Natural killer cell (primary cell): Measurements from ENCODE around the gene MAP2K7. TPM values are rescaled to one million over a fixed set of nuclear protein-coding genes. Genes with fewer than 3 reads are reported as not detected.
A peak's percentile ranks its signal among the peaks of the same experiment; 100 is the strongest.

ENCODE experiments used
- ATAC-seq, 3 donors: fragments of 150-1000 bp in 2 of 3; fragments of 200-7000 bp in 1 of 3; cut with Tn5 transposase; 1 replicate in 1 of 3; 2 replicates in 2 of 3; pipeline ENCODE4 v1.10.0; 2021; ENCODE audit warnings: mild to moderate bottlenecking in 2 of 3, moderate library complexity in 2 of 3
- DNase-seq, 2 donors: peaks; one replicate each; pipeline versions ENCODE4 v3.0.0 to v3.0.0-alpha.2; 2013 to 2021; ENCODE audit warnings: mixed read lengths in 1 of 2
- H3K27ac ChIP-seq: one replicate; pipeline ENCODE4 v1.5.1; 2013; ENCODE audit warnings: mild to moderate bottlenecking, low read length
- H3K27me3 ChIP-seq: one replicate; pipeline ENCODE4 v1.6.1; 2013; ENCODE audit warnings: low read length; ENCODE audit not compliant: control insufficient read depth, insufficient read depth
- H3K36me3 ChIP-seq: one replicate; pipeline ENCODE4 v1.6.1; 2013; ENCODE audit warnings: low read length; ENCODE audit not compliant: control insufficient read depth, insufficient read depth
- H3K4me1 ChIP-seq: one replicate; pipeline ENCODE4 v1.6.1; 2013; ENCODE audit warnings: low read length; ENCODE audit not compliant: control insufficient read depth, insufficient read depth
- H3K4me3 ChIP-seq: one replicate; pipeline ENCODE4 v1.5.1; 2013; ENCODE audit warnings: low read length
- H3K9me3 ChIP-seq: one replicate; pipeline ENCODE4 v1.6.1; 2013; ENCODE audit warnings: low read length; ENCODE audit not compliant: control insufficient read depth, insufficient read depth
- H3K27ac Mint-ChIP-seq, 2 donors: one replicate each; pipeline ENCODE4 v1.8.0; 2022; ENCODE audit warnings: mild to moderate bottlenecking in 2 of 2, mixed read lengths in 2 of 2, moderate library complexity in 1 of 2
- H3K27me3 Mint-ChIP-seq, 2 donors: one replicate each; pipeline ENCODE4 v1.8.0; 2022; ENCODE audit warnings: low read depth in 2 of 2, mixed read lengths in 2 of 2
- H3K36me3 Mint-ChIP-seq: one replicate; pipeline ENCODE4 v1.8.0; 2022; ENCODE audit warnings: mixed read lengths
- H3K4me1 Mint-ChIP-seq, 2 donors: one replicate each; pipeline ENCODE4 v1.8.0; 2022; ENCODE audit warnings: mixed read lengths in 2 of 2
- H3K4me3 Mint-ChIP-seq: one replicate; pipeline ENCODE4 v1.8.0; 2022; ENCODE audit warnings: mild to moderate bottlenecking, moderate library complexity, mixed read lengths
- H3K9me3 Mint-ChIP-seq, 2 donors: one replicate each; pipeline ENCODE4 v1.8.0; 2022; ENCODE audit warnings: mixed read lengths in 2 of 2
- WGBS: methylation state at CpG from one replicate; pipeline ENCODE4 v1.1.7; 2013; ENCODE audit warnings: missing lambda C conversion rate; ENCODE audit not compliant: insufficient coverage; 5-methylcytosine and 5-hydroxymethylcytosine counted together
- intact Hi-C: fragments of 100-400 bp; cut with micrococcal nuclease; formaldehyde crosslinking; loops from one replicate; pipeline ENCODE4 v1.14.2; 2022
- total RNA-seq, 4 donors: library from RNA; stranded (reverse); fragments of 120-200 nt in 1 of 4; gene quantifications; one replicate each; pipeline versions ENCODE4 v1.2.3 to v1.2.4, GENCODE V29; 2013 to 2022
- TF ChIP-seq, protein P1 (sequence below): fragments of 200-600 bp; IDR thresholded peaks from one replicate; pipeline ENCODE4 v1.8.0; 2022; ENCODE audit warnings: antibody characterized with exemption

The MAP2K7 gene
- total RNA-seq, 3 donors from 2014 or later (not counting 1 experiment from before 2014, with no cell fraction given) = 131 to 218 (median 159) TPM

DNA sequence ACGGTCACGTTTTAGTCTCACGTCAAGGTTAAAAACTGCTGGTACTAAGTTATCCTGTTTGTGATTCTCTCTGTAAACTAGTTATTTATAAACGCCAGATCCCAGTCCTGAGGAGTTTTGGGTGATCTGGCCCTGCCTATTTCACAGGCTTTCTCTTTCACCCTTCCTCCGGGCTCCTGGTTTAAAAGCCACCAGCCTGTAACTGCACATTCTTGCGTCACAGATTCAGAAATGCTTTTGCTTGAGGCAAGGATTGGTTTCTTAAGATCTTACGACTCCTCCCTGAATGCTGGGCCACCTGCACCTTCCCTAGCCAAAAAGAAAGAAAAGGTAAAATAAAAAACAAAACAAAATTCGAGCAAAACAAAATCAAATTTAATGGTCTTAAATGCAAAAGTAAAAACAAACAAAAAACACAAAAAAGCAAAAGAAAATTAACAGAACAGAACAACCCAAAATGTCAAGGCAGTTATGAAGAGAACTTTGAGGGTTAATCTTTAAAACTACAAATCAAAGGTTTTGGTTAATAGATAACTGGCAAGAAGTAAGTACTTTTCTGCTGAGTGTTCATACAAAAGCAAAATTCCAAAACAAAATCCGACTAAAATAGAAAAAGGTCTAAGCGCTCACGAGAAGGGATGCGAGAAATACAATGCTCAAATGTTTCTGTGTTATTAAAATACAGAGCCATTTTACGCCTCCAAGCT lies 58.4 kb downstream of the MAP2K7 start:
- TF ChIP-seq, protein P1, sequence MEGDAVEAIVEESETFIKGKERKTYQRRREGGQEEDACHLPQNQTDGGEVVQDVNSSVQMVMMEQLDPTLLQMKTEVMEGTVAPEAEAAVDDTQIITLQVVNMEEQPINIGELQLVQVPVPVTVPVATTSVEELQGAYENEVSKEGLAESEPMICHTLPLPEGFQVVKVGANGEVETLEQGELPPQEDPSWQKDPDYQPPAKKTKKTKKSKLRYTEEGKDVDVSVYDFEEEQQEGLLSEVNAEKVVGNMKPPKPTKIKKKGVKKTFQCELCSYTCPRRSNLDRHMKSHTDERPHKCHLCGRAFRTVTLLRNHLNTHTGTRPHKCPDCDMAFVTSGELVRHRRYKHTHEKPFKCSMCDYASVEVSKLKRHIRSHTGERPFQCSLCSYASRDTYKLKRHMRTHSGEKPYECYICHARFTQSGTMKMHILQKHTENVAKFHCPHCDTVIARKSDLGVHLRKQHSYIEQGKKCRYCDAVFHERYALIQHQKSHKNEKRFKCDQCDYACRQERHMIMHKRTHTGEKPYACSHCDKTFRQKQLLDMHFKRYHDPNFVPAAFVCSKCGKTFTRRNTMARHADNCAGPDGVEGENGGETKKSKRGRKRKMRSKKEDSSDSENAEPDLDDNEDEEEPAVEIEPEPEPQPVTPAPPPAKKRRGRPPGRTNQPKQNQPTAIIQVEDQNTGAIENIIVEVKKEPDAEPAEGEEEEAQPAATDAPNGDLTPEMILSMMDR = no peak
- Histone ChIP-seq H3K4me1 (no peaks in the 10 kb centered on the region), H3K4me3 (no peak overlapping the region), H3K36me3 (peaks cover 34% of the 10 kb centered on the region), H3K27me3 (no peaks in the 10 kb centered on the region), H3K9me3 (no peaks in the 10 kb centered on the region), H3K27ac (no peak overlapping the region)
- Mint-ChIP-seq H3K4me3 (no peak overlapping the region), H3K9me3 (no peaks in the 10 kb centered on the region), H3K27ac (peak overlapping the region in 1 of 2 donors; percentile 38), H3K27me3 (no peaks in the 10 kb centered on the region), H3K4me1 (no peaks in the 10 kb centered on the region), H3K36me3 (peaks cover 8% of the 10 kb centered on the region)
- 96% methylated on average over 12 of the region's 13 CpGs for WGBS
- ATAC-seq = no peak
- intact Hi-C loops = no loop called here
- DNase-seq = no peak

GRCh38 chr19:7962644-7963268 lies 59.1 kb downstream of the MAP2K7 start:
- H3K36me3 Mint-ChIP-seq = peaks cover 8% of the 10 kb centered on the region
- TF ChIP-seq, protein P1 = no peak
- Histone ChIP-seq H3K4me3 (no peak overlapping the region), H3K9me3 (no peaks in the 10 kb centered on the region), H3K4me1 (no peaks in the 10 kb centered on the region), H3K36me3 (peaks cover 34% of the 10 kb centered on the region), H3K27me3 (no peaks in the 10 kb centered on the region), H3K27ac (no peak overlapping the region)
- 95% methylated on average over 22 of the region's 22 CpGs for WGBS
- H3K27me3 Mint-ChIP-seq = no peaks in the 10 kb centered on the region
- DNase-seq = no peak
- H3K9me3 Mint-ChIP-seq = no peaks in the 10 kb centered on the region
- intact Hi-C loops = no loop called here
- H3K4me3 Mint-ChIP-seq = no peak overlapping the region
- no peak for ATAC-seq
- H3K27ac Mint-ChIP-seq = no peak overlapping the region
- H3K4me1 Mint-ChIP-seq = no peaks in the 10 kb centered on the region

- Mint-ChIP-seq H3K27me3 (no peaks in the 10 kb centered on the region), H3K4me1 (peaks cover 0 to 6% of the 10 kb centered on the region in 2 donors), H3K4me3 (no peak overlapping the region), H3K36me3 (peaks cover 8% of the 10 kb centered on the region), H3K27ac (no peak overlapping the region), H3K9me3 (no peaks in the 10 kb centered on the region)
- intact Hi-C loops = no loop called here
- TF ChIP-seq, protein P1 = no peak
- no peak for DNase-seq
- H3K27ac ChIP-seq = no peak overlapping the region
- no peak for ATAC-seq
- 96% methylated on average over 25 of the region's 25 CpGs for WGBS
- no peaks in the 10 kb centered on the region for H3K27me3 ChIP-seq
- peaks cover 34% of the 10 kb centered on the region for H3K36me3 ChIP-seq
- H3K9me3 ChIP-seq = no peaks in the 10 kb centered on the region
- H3K4me1 ChIP-seq = no peaks in the 10 kb centered on the region
- no peak overlapping the region for H3K4me3 ChIP-seq
These were observed 59.9 kb downstream of the MAP2K7 start for GRCh38 chr19:7963566-7963965.

Other genes with a start within 250 kb of the MAP2K7 start
- gene RETN, start 234.8 kb upstream of the MAP2K7 start, total RNA-seq = 1 to 10 TPM in 1 of 3 donors, not detected in 2; 3.8 TPM
- gene MCEMP1, start 226.8 kb upstream of the MAP2K7 start, total RNA-seq = 1 to 10 TPM in 2 of 3 donors, under 1 TPM in 1; 0.59 to 4.8 (median 1.8) TPM
- 10 to 100 TPM; 53.8 to 58.8 (median 54.2) TPM for gene TRAPPC5, start 223.0 kb upstream of the MAP2K7 start, total RNA-seq
- 1 to 10 TPM in 2 of 3 donors, under 1 TPM in 1; 0.52 to 1.2 (median 1.0) TPM for gene FCER2, start 201.7 kb upstream of the MAP2K7 start, total RNA-seq
- not detected for gene CLEC4G, start 171.8 kb upstream of the MAP2K7 start, total RNA-seq
- under 1 TPM in 1 of 3 donors, not detected in 2; 0.10 TPM for gene CD209, start 156.3 kb upstream of the MAP2K7 start, total RNA-seq
- not detected for gene CLEC4M, start 140.6 kb upstream of the MAP2K7 start, total RNA-seq
- gene EVI5L, start 73.7 kb upstream of the MAP2K7 start, total RNA-seq = 10 to 100 TPM in 2 of 3 donors, 1 to 10 TPM in 1; 9.6 to 13.5 (median 11.3) TPM
- under 1 TPM; 0.11 to 0.13 (median 0.12) TPM for gene PRR36, start 29.5 kb upstream of the MAP2K7 start, total RNA-seq
- gene LRRC8E, start 15.4 kb upstream of the MAP2K7 start, total RNA-seq = not detected
- 1 to 10 TPM; 3.5 to 4.6 (median 4.4) TPM for gene TGFBR3L, start 11.0 kb downstream of the MAP2K7 start, total RNA-seq
- 10 to 100 TPM; 22.1 to 32.4 (median 27.1) TPM for gene SNAPC2, start 16.5 kb downstream of the MAP2K7 start, total RNA-seq
- under 1 TPM in 1 of 3 donors, not detected in 2; 0.39 TPM for gene CTXN1, start 22.3 kb downstream of the MAP2K7 start, total RNA-seq
- 100 to 1,000 TPM in 1 of 3 donors, 10 to 100 TPM in 2; 83.3 to 116 (median 89.4) TPM for gene TIMM44, start 39.8 kb downstream of the MAP2K7 start, total RNA-seq
- 10 to 100 TPM; 36.9 to 43.9 (median 43.8) TPM for gene ELAVL1, start 101.8 kb downstream of the MAP2K7 start, total RNA-seq
- under 1 TPM in 1 of 3 donors, not detected in 2; 0.28 TPM for gene CCL25, start 148.9 kb downstream of the MAP2K7 start, total RNA-seq
- gene FBN3, start 245.7 kb downstream of the MAP2K7 start, total RNA-seq = under 1 TPM in 1 of 3 donors, not detected in 2; 0.25 TPM